Gastroesophageal sphincter (tissue), 4 donors: ENCODE measurements around the gene GRB2. TPM values are rescaled to one million over a fixed set of nuclear protein-coding genes. Genes with fewer than 3 reads are reported as not detected.

Source experiments
- ATAC-seq: fragments of 150-250 bp; one replicate; pipeline ENCODE4 v1.9.1; 2016; ENCODE audit warnings: mild to moderate bottlenecking, moderate library complexity
- H3K27ac ChIP-seq, 4 donors: fragments of 200-600 bp; sonication (generic) in 3 of 4; 1 replicate in 3 of 4; 2 replicates in 1 of 4; pipeline ENCODE4 v1.5.1; 2016 to 2019
- H3K27me3 ChIP-seq: fragments of 200-600 bp; sonication (generic); one replicate; pipeline ENCODE4 v1.5.1; 2019
- H3K36me3 ChIP-seq, 2 donors: fragments of 200-600 bp; sonication (generic); one replicate each; pipeline ENCODE4 v1.5.1; 2019; ENCODE audit warnings: control low read depth in 1 of 2
- H3K4me1 ChIP-seq, 3 donors: fragments of 200-600 bp; sonication (generic); 1 replicate in 2 of 3; 2 replicates in 1 of 3; pipeline ENCODE4 v1.5.1; 2016 to 2019; ENCODE audit warnings: control low read depth in 2 of 3
- H3K4me3 ChIP-seq, 2 donors: fragments of 200-600 bp; sonication (generic); one replicate each; pipeline ENCODE4 v1.5.1; 2019; ENCODE audit warnings: mild to moderate bottlenecking in 1 of 2, moderate library complexity in 1 of 2
- H3K9me3 ChIP-seq, 3 donors: fragments of 200-600 bp; sonication (generic); one replicate each; pipeline ENCODE4 v1.5.1; 2017 to 2019; ENCODE audit warnings: control low read depth in 2 of 3
- EP300 ChIP-seq: sonication (generic); formaldehyde crosslinking; IDR thresholded peaks from one replicate; pipeline ENCODE4 v1.6.1; 2017; ENCODE audit warnings: antibody characterized with exemption, mild to moderate bottlenecking
- POLR2A ChIP-seq, 2 donors: fragments of 450-650 bp; IDR thresholded peaks; one replicate each; pipeline ENCODE4 v1.6.1; 2017; ENCODE audit warnings: antibody characterized with exemption in 2 of 2, mild to moderate bottlenecking in 2 of 2, moderate library complexity in 1 of 2
- POLR2AphosphoS5 ChIP-seq: sonication (generic); formaldehyde crosslinking; IDR thresholded peaks from one replicate; pipeline ENCODE4 v1.6.1; 2017; ENCODE audit warnings: antibody characterized with exemption
- WGBS, 2 donors: methylation state at CpG; one replicate each; pipeline ENCODE4 v1.1.5; 2018; ENCODE audit warnings: low coverage in 1 of 2; 5-methylcytosine and 5-hydroxymethylcytosine counted together
- total RNA-seq, 4 donors: library from RNA; depleted of rRNA; stranded (reverse); fragments of >200 nt; gene quantifications; one replicate each; pipeline ENCODE4 v1.1.0, GENCODE V29; 2016
- TF ChIP-seq, protein P1 (sequence below), 4 experiments: fragments of 200-600 bp in 2 of 4; fragments of 450-650 bp in 2 of 4; sonication (generic) in 1 of 4; IDR thresholded peaks; one replicate each; pipeline ENCODE4 v1.5.1; 2017 to 2019; ENCODE audit warnings: antibody characterized with exemption in 4 of 4, mild to moderate bottlenecking in 2 of 4, moderate library complexity in 2 of 4

GRB2 gene
- total RNA-seq, 4 donors from 2014 or later, result 80.6 to 113 (median 97.6) TPM

DNA sequence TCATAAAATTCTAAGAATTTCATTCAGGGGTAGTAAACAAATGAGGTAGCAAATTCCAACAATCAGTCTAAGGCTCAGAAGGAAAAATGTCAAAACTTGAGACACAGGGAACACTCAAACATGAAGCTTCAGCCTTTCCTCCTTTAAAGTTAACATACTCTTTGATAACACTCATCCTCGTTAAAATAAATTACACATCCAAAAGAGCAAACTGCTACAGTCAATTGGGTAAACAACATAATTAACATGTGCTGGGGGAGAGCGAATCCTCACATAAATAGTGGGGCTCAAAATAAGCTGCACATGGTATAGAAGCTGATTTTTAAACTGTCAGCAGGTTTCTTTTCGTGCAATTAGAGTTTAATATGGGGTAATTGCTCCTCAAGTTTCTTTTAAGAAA, 12.9 kb downstream of the GRB2 start:
- no peak for ATAC-seq
- H3K27ac ChIP-seq, result peak overlapping the region; percentile 21 to 91 (median 56)
- no peaks in the 10 kb centered on the region for H3K27me3 ChIP-seq
- H3K4me1 ChIP-seq, result peaks cover 8 to 87% (median 33%) of the 10 kb centered on the region in 3 donors
- peak overlapping the region; percentile 40 to 59 for H3K4me3 ChIP-seq
- TF ChIP-seq, protein P1, sequence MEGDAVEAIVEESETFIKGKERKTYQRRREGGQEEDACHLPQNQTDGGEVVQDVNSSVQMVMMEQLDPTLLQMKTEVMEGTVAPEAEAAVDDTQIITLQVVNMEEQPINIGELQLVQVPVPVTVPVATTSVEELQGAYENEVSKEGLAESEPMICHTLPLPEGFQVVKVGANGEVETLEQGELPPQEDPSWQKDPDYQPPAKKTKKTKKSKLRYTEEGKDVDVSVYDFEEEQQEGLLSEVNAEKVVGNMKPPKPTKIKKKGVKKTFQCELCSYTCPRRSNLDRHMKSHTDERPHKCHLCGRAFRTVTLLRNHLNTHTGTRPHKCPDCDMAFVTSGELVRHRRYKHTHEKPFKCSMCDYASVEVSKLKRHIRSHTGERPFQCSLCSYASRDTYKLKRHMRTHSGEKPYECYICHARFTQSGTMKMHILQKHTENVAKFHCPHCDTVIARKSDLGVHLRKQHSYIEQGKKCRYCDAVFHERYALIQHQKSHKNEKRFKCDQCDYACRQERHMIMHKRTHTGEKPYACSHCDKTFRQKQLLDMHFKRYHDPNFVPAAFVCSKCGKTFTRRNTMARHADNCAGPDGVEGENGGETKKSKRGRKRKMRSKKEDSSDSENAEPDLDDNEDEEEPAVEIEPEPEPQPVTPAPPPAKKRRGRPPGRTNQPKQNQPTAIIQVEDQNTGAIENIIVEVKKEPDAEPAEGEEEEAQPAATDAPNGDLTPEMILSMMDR (IDR thresholded peaks at IDR 0.05), result no peak
- TF ChIP-seq EP300 (no peak), POLR2AphosphoS5 (no peak), POLR2A (IDR thresholded peaks at IDR 0.05) (no peak)
- 17 to 26% methylated on average over 3 of the region's 3 CpGs for WGBS, 2 donors
- peaks cover 0 to under 1% of the 10 kb centered on the region in 2 donors for H3K36me3 ChIP-seq
- H3K9me3 ChIP-seq, result no peaks in the 10 kb centered on the region

DNA sequence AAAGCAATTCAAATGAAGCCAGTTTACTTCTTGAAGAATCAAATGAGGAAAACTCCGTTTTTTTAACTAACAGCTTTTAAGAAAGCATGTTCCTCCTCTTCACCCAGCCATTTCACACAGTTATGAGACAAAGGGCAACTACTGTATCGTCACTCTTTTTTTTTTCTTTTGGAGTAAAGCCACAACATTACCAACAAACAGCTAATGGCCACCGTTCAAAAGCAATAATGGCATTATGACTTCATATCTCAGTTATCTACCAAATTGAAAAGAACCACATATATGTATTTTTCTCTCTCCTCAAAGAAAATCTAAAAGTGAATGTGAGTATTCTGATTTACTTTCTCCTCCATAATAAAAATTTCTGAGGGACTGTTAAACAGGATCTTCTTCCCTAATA, 14.5 kb downstream of the GRB2 start:
- no peak overlapping the region for H3K4me3 ChIP-seq
- ATAC-seq, result no peak
- no peaks in the 10 kb centered on the region for H3K27me3 ChIP-seq
- WGBS, 2 donors, result 22 to 38% methylated on average over 3 of the region's 3 CpGs
- H3K36me3 ChIP-seq, result peaks cover 0 to 12% of the 10 kb centered on the region in 2 donors
- TF ChIP-seq POLR2A (IDR thresholded peaks at IDR 0.05) (no peak), POLR2AphosphoS5 (peak; percentile 22)
- no peaks in the 10 kb centered on the region for H3K9me3 ChIP-seq
- peaks cover 8 to 88% (median 33%) of the 10 kb centered on the region in 3 donors for H3K4me1 ChIP-seq
- H3K27ac ChIP-seq, result peak overlapping the region in 3 of 4 donors; percentile 34 to 91 (median 86)

DNA sequence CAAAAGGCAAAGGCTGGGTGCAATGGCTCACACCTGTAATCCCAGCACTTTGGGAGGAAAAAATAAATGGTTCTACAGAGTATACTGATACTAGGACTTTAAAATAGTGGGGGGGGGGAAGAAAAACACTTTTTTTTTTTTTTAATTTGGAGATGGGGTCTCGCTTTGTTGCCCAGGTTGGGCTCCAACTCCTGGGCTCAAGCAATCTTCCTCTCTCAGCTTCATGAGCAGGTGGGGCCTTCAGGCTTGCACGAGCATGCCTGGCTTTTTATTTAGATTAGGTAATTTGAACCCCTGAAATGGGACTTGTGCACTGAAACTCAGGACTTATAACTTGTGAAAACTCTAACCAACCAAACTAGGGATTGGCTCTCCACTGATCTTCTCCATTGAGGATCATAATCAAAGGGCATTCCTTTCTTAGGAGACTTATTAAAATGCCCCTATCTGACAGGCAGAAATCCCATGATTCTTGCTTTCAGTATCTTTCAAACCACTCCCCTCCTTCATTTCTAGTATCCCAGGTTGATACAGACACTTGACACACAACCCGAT, 16.9 kb downstream of the GRB2 start:
- Histone ChIP-seq H3K27ac (no peak overlapping the region), H3K4me1 (peaks cover 3 to 83% (median 22%) of the 10 kb centered on the region in 3 donors), H3K9me3 (no peaks in the 10 kb centered on the region), H3K36me3 (peaks cover 0 to 12% of the 10 kb centered on the region in 2 donors), H3K27me3 (no peaks in the 10 kb centered on the region), H3K4me3 (no peak overlapping the region)
- ATAC-seq, result no peak
- TF ChIP-seq, protein P1 (IDR thresholded peaks at IDR 0.05), result no peak
- TF ChIP-seq POLR2AphosphoS5 (no peak), POLR2A (IDR thresholded peaks at IDR 0.05) (no peak), EP300 (no peak)
- 62 to 94% methylated on average over 2 to 3 of the region's 3 CpGs for WGBS, 2 donors

DNA sequence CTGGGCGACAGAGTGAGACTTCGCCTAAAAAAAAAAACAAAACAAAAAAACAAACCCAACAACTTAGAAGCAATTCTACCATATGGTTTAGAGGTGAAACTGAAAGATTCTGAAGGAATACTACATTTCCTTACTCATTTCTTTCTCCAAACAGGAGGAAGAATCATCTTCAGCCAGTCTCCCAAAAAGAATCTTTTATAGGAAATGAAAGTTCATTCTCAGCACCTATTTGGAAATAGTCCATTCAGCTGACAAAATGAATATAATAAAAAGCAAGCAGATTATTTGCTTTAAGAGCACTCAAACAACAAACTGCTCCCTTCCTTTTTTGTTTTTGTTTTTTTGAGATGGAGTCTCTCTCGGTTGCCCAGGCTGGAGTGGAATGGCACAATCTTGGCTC, 17.7 kb downstream of the GRB2 start:
- H3K27me3 ChIP-seq, result no peaks in the 10 kb centered on the region
- peaks cover 0 to 12% of the 10 kb centered on the region in 2 donors for H3K36me3 ChIP-seq
- H3K4me3 ChIP-seq, result no peak overlapping the region
- WGBS, 2 donors, result 86 to 93% methylated on average over 2 of the region's 3 CpGs
- H3K27ac ChIP-seq, result no peak overlapping the region
- ATAC-seq, result no peak
- H3K4me1 ChIP-seq, result peaks cover 3 to 83% (median 17%) of the 10 kb centered on the region in 3 donors
- TF ChIP-seq POLR2A (IDR thresholded peaks at IDR 0.05) (no peak), POLR2AphosphoS5 (no peak), EP300 (no peak)
- TF ChIP-seq, protein P1 (IDR thresholded peaks at IDR 0.05), result no peak
- H3K9me3 ChIP-seq, result no peaks in the 10 kb centered on the region

DNA sequence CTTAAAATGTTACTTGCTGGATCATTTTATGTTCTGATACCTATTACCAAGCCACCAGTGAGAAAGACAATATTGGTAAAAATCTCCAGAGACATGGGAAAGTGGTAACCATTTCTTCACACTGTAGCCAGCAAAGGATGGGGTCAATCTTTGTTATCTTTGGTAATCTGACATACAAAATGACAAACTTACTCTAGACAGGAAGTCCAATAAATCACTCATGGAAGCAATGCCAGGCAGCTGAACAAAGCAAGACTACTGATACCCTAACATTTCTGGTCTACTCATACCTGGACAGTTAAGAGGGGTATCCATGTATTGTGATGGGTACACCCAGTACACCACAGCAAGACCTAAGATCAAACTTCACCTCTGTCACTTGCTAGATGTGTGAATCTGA, 19.0 kb downstream of the GRB2 start:
- H3K27me3 ChIP-seq, result no peaks in the 10 kb centered on the region
- peaks cover 0 to 75% (median 14%) of the 10 kb centered on the region in 3 donors for H3K4me1 ChIP-seq
- peaks cover 0 to 12% of the 10 kb centered on the region in 2 donors for H3K36me3 ChIP-seq
- no peak for TF ChIP-seq EP300
- TF ChIP-seq POLR2A (IDR thresholded peaks at IDR 0.05), result no peak
- TF ChIP-seq, protein P1 (IDR thresholded peaks at IDR 0.05), result no peak
- TF ChIP-seq POLR2AphosphoS5, result no peak
- no peak overlapping the region for H3K4me3 ChIP-seq
- no peak for ATAC-seq
- no peaks in the 10 kb centered on the region for H3K9me3 ChIP-seq
- H3K27ac ChIP-seq, result no peak overlapping the region
